ENCODE measurements around the gene CCDC85C.
A peak's percentile ranks its signal among the peaks of the same experiment; 100 is the strongest.

Gene CCDC85C

GRCh38 chr14:99605299-99605961 is 1.4 kb upstream of the CCDC85C start:
- DNase-seq (ENCODE audit: low spot score): peak; percentile 91

- peak; percentile 79 for DNase-seq (ENCODE audit: low spot score)
These were observed 825 bp upstream of the CCDC85C start for GRCh38 chr14:99604766-99605298.

- peak; percentile 99 for DNase-seq (ENCODE audit: low spot score)
These were observed 315 bp upstream of the CCDC85C start for GRCh38 chr14:99604278-99604765.

- no peak for DNase-seq (ENCODE audit: low spot score)
These were observed 1.1 kb downstream of the CCDC85C start for GRCh38 chr14:99602788-99603415.

- DNase-seq (ENCODE audit: low spot score): no peak
These were observed 1.8 kb downstream of the CCDC85C start for GRCh38 chr14:99602054-99602787.

DNA sequence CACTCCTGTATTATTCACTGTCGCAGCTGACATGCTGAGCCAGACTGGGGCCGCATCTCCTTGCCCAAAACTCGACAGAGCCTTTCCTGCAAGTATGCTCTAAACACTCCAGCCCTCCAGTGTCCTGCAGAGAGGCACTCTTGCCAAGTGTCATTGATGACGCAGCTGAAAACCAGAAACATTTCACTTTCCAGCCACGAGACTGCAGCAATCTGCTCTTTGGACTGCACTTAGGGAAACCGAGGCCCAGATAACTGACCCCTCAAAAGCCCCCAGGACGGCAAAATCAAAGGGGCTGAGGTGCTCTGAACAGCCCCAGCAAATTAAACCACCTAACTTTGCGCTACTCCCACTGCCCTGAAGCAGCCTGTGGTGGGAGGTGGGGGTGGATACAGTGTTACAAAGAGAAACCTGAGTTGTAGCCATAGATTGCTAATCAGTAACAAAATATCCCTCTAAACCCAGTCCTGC is 2.6 kb downstream of the CCDC85C start:
- DNase-seq (ENCODE audit: low spot score): no peak

- no peak for DNase-seq (ENCODE audit: low spot score)
These were observed 3.6 kb downstream of the CCDC85C start for GRCh38 chr14:99600232-99600888.

DNA sequence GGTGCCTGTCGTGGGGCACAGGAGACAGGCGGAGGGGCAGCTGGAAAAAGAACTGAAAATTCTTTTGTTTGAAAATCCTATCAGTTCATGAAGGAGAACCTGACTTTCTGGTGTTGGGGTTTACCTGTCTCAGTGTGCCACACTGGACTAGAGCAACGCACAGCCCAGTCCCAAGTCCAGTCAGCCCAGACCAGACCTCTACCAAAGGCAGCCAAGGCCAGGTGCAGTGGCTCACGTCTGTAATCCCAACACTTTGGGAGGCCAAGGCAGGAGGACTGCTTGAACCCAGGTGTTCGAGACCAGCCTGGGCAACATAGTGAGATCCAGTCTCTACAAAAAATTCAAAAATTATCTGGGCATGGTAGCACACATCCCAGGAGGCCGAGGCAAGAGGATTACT is 4.6 kb downstream of the CCDC85C start:
- no peak for DNase-seq (ENCODE audit: low spot score)

DNA sequence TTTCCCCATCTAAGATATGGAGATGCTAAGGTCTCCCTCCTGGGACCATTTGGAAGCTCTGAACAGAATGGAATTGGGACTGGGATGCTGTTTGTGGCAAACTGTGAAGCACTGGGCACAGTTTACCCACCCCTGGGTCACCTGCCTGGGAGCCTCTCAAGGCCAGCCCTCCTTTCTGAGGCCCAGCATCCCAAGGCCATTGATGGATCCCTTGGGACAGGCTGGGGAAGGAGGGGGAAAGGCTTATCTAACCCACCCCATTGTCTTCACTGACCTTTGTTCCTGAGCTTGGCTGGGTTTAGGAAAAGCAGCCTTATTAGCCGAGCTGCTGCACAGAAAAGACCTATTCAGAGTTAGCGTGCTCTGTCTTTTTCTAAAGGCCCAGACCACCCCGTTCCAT is 5.2 kb downstream of the CCDC85C start:
- DNase-seq (ENCODE audit: low spot score): no peak

GRCh38 chr14:99597911-99598600 is 6.0 kb downstream of the CCDC85C start:
- DNase-seq (ENCODE audit: low spot score): no peak

GRCh38 chr14:99596772-99597171 is 7.2 kb downstream of the CCDC85C start:
- DNase-seq (ENCODE audit: low spot score): no peak

DNA sequence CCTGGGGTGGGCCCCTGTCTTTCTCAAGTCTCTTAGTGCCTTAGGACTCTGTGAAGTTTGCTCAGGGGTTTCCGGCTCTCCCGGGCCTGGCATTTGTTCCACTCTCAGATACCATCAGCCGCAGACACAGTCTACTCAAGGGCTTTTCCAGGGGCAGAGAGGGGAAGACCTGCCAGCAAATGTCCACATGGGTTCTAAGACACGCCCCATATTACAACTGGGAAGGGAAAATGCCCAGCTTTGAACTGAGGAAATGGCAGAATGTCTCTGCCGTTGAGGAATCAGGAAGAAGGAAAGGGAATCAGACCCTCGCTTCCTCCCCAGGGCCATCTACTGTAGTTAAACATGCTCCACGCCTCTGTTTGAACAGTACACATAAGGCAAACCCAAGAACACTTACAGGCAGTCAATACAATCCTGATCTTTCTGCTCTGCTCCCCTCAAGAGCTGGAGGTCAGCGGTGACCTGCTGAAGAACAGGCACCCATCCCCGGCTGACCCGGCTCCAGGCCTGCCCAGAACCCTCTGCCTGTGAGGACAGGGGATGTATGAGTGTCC is 7.9 kb downstream of the CCDC85C start:
- DNase-seq (ENCODE audit: low spot score): no peak

DNA sequence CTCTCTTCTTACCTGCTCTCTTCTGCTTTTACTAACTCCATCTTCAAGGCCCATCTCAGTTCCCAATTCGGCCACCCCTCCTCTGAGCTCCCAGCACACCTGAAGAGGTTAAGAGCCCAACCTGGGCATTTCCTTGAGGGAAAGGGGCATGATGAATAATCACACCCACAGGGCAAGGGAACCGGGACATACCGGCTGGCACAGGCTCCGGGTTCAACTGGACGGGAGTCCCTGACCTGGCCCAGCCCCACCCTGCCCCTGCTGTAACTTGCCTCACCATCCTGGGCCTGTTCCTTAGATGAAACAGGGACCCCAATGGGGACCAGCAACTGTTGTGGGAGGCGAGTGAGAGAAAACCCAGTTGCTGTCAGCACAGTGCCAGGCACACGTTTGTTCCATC is 8.5 kb downstream of the CCDC85C start:
- no peak for DNase-seq (ENCODE audit: low spot score)

- DNase-seq (ENCODE audit: low spot score): no peak
These were observed 9.0 kb downstream of the CCDC85C start for GRCh38 chr14:99595034-99595433.

GRCh38 chr14:99593971-99594841 is 9.8 kb downstream of the CCDC85C start:
- DNase-seq (ENCODE audit: low spot score): no peak

DNA sequence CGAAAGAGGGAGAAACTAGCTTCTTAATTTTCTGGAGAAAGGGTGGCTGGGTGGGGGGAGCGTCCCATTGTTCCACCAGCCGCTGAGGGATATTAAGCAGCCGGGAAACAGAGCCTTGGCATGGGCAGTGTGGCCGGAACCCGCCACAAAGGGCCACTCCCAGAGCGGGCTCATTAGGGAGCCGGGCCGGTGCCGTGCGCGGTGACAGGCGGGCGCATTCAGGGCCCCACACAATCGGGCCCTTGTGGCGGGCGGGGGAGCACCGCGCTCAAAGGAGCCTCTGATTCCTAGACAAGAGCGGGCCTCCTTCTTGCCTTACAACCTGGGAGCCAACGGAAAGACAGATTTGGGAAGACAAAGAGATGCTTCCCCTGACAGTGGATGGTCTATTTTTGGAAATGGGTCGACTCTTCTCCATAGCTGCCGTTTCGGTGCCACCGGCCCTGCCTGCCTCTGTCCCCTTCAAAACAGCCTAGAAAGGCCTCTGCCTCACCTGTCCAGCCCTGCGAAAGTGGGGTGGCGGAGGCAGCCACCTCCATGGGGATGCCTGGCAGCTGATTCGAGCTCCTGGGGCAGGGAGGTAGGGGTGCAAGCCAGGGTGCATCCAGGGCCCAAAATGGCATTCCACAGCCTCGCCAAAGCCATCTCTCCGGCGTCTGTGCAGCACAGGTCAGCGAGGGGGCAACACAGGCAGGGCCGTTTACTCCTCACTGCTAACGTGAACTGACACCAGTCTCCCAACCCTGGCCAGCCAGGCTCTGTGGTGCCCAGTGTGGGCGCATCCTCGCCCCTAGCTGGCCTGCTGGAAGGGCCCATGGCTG is 10.9 kb downstream of the CCDC85C start:
- no peak for DNase-seq (ENCODE audit: low spot score)

DNA sequence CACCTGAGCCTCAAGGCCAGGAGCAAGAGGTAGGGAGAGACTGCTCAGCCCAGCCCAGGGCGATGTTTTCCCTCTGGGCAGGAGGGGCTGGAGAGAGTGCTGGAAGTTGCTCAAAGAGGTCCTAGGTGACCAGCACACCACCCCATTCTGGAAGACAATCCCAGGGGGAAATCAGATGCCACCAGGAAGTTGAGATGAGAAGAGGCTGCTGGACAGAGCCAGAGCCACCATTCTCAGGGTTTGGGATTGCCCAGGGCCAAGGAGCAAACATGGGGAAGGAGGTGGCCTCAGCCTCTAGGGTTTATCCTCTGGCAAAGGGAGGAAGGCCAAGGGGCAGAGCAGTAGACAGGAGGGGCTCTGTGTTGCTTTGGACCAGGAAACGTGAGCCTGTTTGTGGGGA is 11.6 kb downstream of the CCDC85C start:
- DNase-seq (ENCODE audit: low spot score): no peak

- DNase-seq (ENCODE audit: low spot score): no peak
These were observed 13.1 kb downstream of the CCDC85C start for GRCh38 chr14:99590746-99591555.
